ENCODE results near the gene MTMR3. TPM values are rescaled to one million over a fixed set of nuclear protein-coding genes. Genes with fewer than 3 reads are reported as not detected.

MTMR3 gene
- total RNA-seq, 4 donors from 2014 or later, result 34.9 to 45.9 (median 41.9) TPM

DNA sequence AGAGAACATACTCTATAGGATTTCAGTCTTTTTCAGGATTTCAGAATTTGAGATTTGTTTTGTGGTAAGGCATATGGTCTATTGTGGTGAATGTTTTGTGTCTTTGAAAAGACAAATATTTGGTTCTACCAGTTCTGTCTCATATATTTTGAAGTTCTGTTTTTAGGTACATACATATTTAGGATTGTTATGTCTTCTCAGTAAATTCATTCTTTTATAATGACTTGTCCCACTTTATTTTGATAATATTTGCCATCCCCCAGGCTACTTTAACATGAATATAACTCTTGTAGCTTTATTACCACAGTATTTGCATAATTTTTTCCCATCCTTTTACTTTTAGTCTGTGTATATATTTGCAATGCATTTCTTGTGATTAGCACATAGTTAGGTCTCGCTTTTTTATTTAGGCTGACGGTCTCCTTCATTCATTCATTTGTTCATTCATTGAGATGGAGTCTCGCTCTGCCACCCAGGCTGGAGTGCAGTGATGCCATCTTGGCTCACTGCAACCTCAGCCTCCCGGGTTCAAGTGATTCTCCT lies 32.1 kb downstream of the MTMR3 start:
- peak overlapping the region in 1 of 4 donors; percentile 37 for H3K27ac ChIP-seq
- WGBS, 2 donors (ENCODE audit: low coverage in 1 of 2), result 90 to 100% methylated on average over 2 to 3 of the region's 4 CpGs
- no peak for TF ChIP-seq POLR2AphosphoS5 (IDR thresholded peaks at IDR 0.05)
- TF ChIP-seq, protein P1, sequence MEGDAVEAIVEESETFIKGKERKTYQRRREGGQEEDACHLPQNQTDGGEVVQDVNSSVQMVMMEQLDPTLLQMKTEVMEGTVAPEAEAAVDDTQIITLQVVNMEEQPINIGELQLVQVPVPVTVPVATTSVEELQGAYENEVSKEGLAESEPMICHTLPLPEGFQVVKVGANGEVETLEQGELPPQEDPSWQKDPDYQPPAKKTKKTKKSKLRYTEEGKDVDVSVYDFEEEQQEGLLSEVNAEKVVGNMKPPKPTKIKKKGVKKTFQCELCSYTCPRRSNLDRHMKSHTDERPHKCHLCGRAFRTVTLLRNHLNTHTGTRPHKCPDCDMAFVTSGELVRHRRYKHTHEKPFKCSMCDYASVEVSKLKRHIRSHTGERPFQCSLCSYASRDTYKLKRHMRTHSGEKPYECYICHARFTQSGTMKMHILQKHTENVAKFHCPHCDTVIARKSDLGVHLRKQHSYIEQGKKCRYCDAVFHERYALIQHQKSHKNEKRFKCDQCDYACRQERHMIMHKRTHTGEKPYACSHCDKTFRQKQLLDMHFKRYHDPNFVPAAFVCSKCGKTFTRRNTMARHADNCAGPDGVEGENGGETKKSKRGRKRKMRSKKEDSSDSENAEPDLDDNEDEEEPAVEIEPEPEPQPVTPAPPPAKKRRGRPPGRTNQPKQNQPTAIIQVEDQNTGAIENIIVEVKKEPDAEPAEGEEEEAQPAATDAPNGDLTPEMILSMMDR (IDR thresholded peaks at IDR 0.05), result no peak
- no peak for TF ChIP-seq EP300 (IDR thresholded peaks at IDR 0.05)
- no peak for TF ChIP-seq POLR2A (IDR thresholded peaks at IDR 0.05)
- peaks cover 29 to 85% (median 30%) of the 10 kb centered on the region in 3 donors for H3K4me1 ChIP-seq
- ATAC-seq, result no peak
- no peaks in the 10 kb centered on the region for H3K27me3 ChIP-seq
- no peaks in the 10 kb centered on the region for H3K36me3 ChIP-seq
- no peaks in the 10 kb centered on the region for H3K9me3 ChIP-seq
- H3K4me3 ChIP-seq, result no peak overlapping the region

DNA sequence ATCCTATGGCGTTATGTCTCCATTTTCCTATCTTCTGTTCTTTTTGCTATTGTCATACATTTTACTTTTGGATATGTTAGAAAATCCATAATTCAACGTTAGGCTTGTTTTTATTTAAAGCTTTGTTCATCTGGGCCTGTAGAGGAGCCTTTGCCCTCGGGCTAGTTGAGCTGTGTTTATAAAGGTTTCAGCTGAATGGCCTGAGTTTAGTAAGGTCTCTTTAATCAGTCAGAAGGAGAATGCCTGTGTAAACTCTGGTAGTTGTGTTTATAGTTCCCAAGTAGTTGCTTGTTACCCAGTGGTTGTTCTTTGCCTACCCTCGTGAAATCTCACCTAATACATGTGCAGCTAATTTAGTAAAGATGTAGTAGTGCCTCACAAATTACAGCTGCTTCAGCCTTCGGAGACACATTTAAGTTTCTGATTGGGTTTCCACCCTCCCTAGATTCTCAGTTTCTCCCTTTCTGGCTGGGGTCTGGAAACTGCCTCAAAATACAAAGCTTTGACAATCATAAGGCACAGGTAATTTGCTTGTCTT lies 33.1 kb downstream of the MTMR3 start:
- Histone ChIP-seq H3K4me3 (no peak overlapping the region), H3K27ac (peak overlapping the region in 1 of 4 donors; percentile 29), H3K4me1 (peaks cover 29 to 74% (median 30%) of the 10 kb centered on the region in 3 donors), H3K9me3 (no peaks in the 10 kb centered on the region), H3K36me3 (no peaks in the 10 kb centered on the region), H3K27me3 (no peaks in the 10 kb centered on the region)
- TF ChIP-seq POLR2AphosphoS5 (IDR thresholded peaks at IDR 0.05), result no peak
- no peak for TF ChIP-seq EP300 (IDR thresholded peaks at IDR 0.05)
- TF ChIP-seq, protein P1 (IDR thresholded peaks at IDR 0.05), result no peak
- no peak for TF ChIP-seq POLR2A (IDR thresholded peaks at IDR 0.05)
- ATAC-seq, result no peak
- 56 to 60% methylated on average over 5 of the region's 5 CpGs for WGBS, 2 donors (ENCODE audit: low coverage in 1 of 2)

DNA sequence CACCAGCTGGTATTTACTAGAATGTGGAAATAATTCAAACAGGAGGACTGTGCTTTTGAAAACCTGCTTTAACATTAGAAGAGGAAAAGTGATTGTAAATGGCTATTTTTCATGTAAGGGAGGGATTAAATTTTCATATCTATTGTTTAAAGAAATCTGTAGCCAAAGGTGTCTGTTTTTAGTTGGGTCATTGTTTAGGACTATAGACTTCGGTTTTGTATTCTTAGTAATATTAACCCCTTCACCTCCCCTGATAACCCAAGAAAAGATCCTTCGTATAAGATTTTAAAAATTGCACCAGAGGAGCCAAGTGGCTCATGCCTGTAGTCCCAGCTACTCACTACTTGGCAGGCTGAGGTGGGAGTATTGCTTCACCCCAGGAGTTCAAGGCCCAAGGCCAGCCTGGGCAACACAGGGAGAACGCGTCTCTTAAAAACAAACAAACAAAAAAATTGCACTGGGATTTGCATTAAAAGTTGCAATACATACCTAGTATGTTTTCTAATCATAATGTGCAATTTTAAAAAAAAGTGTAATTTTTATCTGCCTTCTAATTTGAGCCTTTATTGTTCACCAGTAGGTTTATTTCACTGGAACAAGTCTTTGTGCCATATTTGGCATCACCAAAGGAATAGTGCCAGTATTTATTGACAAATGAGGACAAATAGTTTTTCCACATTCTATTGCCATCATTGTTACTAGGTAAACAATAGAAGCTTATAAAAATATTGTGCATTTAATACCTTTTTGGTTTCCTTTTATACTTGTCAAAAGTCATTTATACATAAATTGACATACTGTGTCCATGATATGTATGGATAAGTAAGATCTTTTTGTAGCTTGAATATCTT lies 34.3 kb downstream of the MTMR3 start:
- no peak for TF ChIP-seq POLR2AphosphoS5 (IDR thresholded peaks at IDR 0.05)
- TF ChIP-seq POLR2A (IDR thresholded peaks at IDR 0.05), result no peak
- TF ChIP-seq EP300 (IDR thresholded peaks at IDR 0.05), result no peak
- Histone ChIP-seq H3K4me3 (no peak overlapping the region), H3K27me3 (no peaks in the 10 kb centered on the region), H3K27ac (peak overlapping the region in 2 of 4 donors; percentile 10 to 25), H3K36me3 (no peaks in the 10 kb centered on the region), H3K9me3 (no peaks in the 10 kb centered on the region), H3K4me1 (peaks cover 28 to 70% (median 29%) of the 10 kb centered on the region in 3 donors)
- 31 to 33% methylated on average over 4 of the region's 4 CpGs for WGBS, 2 donors (ENCODE audit: low coverage in 1 of 2)
- ATAC-seq, result peak; percentile 72

DNA sequence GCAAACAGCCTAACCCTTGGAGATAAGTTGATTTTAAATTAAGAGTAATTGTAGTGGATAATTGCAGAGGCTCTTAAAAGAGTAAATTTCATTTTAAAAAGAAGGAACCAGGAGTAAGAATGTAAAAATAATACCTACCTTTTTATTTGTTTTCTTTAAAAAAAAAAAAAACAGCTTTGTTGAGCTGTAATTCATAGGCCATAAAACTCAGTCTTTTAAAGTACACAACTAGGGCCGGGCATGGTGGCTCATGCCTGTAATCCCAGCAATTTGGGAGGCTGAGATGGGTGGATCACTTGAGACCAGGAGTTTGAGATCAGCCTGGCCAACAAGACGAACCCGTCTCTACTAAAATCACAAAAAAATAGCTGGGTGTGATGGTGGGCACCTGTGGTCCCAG lies 42.4 kb downstream of the MTMR3 start:
- Histone ChIP-seq H3K27me3 (no peaks in the 10 kb centered on the region), H3K4me1 (peaks cover 0 to 25% (median 0%) of the 10 kb centered on the region in 3 donors), H3K27ac (no peak overlapping the region), H3K4me3 (no peak overlapping the region), H3K36me3 (no peaks in the 10 kb centered on the region), H3K9me3 (no peaks in the 10 kb centered on the region)
- TF ChIP-seq POLR2A (IDR thresholded peaks at IDR 0.05) (no peak), EP300 (IDR thresholded peaks at IDR 0.05) (no peak), POLR2AphosphoS5 (IDR thresholded peaks at IDR 0.05) (no peak)
- TF ChIP-seq, protein P1 (IDR thresholded peaks at IDR 0.05), result no peak
- no peak for ATAC-seq
- WGBS, 2 donors (ENCODE audit: low coverage in 1 of 2), result 92 to 93% methylated on average over 2 to 3 of the region's 3 CpGs

DNA sequence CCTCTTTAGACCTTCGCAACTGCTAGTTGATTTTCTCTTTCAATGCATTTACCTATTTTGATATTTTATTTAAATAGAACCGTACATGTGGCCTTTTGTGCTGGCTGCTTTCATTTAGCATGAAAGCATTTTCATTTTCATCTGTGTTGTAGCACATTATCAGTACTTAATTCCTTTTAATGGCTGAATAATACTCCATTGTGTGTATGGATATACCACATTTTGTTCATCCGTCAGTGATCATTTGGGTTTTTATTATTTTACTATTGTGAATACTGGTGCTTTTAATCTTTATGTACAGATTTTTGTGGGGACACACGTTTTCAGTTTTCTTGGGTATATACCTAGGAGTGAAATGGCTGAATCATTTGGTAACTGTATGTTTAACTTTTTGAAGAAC lies 43.1 kb downstream of the MTMR3 start:
- H3K4me3 ChIP-seq, result no peak overlapping the region
- TF ChIP-seq POLR2A (IDR thresholded peaks at IDR 0.05) (no peak), EP300 (IDR thresholded peaks at IDR 0.05) (no peak), POLR2AphosphoS5 (IDR thresholded peaks at IDR 0.05) (no peak)
- TF ChIP-seq, protein P1 (IDR thresholded peaks at IDR 0.05), result no peak
- H3K27me3 ChIP-seq, result no peaks in the 10 kb centered on the region
- no peaks in the 10 kb centered on the region for H3K36me3 ChIP-seq
- no peak for ATAC-seq
- H3K9me3 ChIP-seq, result no peaks in the 10 kb centered on the region
- no peak overlapping the region for H3K27ac ChIP-seq
- WGBS, 2 donors (ENCODE audit: low coverage in 1 of 2), result 95 to 97% methylated on average over 4 of the region's 4 CpGs
- H3K4me1 ChIP-seq, result peaks cover 0 to 27% (median 0%) of the 10 kb centered on the region in 3 donors

All from gastroesophageal sphincter (tissue), 4 donors.